GM18508 (cell line): ENCODE data around the gene MCC.

Experiments used
- ATAC-seq: cut with Tn5 transposase; IDR thresholded peaks from one replicate; pipeline ENCODE4 v1.9.1; 2021; ENCODE audit warnings: moderate number of reproducible peaks; ENCODE audit not compliant: insufficient read depth, unreplicated experiment

MCC gene

DNA sequence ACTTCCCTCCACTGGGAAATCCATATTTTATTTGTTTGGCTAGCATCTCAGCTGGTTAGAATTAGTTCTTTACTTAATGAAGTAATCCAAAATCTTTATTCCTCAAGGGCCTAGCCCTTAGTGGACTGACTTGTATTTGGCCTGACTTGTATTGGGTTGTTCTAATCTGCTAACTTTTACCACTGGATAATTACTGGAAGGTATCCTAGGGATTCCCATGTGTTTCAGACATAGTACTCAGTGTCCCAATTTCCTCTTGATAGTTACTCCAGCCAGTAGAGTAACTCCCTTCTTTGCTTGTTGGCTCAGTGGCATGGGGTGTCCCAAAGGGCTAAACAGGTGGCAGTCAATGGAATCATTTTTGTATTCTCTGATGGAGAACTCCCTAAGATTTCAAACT, 355.7 kb downstream of the MCC start:
- no peak for ATAC-seq

DNA sequence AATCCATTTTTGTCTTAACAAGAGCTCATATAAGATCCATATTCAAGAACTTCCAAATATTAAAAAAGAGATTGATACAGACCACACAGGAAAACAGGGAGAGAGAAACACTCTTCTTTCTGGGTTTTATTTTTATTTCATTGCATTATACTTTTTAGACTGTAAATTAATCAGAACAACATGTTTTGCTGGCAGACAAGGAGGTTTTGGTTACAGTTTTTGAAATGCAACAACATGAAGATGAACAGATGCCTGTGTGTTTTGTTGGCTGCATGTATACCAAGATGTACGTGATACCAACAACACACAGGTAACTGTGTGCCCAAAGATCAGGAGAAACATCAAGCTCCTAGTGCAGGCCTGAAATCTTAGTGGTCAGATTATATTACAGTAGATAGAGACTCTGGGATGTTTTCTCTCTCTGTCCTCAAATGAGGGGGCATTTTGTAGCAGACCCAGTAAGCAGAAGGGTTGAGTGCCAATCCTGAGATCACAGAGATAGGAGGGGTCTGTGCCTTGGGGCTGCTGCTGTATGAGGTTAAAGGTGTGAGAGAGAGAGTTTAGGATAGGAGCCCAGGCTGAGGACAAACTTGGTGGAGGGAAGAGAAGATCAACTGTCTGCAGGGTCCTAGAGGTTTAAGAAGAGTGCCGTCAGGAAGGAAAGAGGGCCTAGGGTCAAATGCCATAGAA, 359.5 kb downstream of the MCC start:
- no peak for ATAC-seq

DNA sequence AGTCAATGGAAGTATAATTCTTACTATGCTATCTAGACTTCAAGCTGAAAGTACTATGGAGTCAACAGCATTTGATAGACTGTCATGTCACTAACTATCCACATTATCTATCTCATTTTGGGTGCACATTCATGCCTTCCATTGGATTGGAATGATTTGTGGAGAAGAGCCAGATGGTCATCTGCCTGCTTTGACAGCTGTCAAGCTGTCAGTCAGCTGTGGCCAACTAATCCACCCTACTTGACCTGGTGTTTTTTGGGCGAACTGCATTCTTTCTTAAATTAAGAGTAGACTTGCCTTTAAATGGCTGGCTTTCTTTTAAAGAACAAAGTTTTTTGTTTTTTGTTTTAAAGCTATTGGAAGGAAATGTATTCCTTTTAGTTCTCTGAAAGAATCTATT, 360.2 kb downstream of the MCC start:
- ATAC-seq = no peak

DNA sequence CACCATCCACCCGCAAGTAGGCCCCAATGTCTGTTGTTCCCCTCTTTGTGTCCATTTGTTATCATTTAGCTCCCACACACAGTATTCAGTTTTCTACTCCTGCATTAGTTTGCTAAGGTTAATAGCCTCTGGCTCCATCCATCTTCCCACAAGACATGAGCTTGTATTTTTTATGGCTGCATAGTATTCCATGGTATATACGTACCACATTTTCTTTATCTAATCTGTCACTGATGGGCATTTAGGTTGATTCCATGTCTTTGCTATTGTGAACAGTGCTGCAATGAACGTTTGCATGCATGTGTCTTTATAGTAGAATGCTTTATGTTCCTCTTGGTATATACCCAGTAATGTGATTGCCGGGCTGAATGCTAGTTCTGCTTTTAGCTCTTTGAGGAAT, 361.2 kb downstream of the MCC start:
- no peak for ATAC-seq

- ATAC-seq = no peak
Measured at GRCh38 chr5:113125371-113125770, 362.9 kb downstream of the MCC start.

- ATAC-seq = no peak
Measured at GRCh38 chr5:113124914-113125313, 363.3 kb downstream of the MCC start.

- no peak for ATAC-seq
Measured at GRCh38 chr5:113124265-113124664, 364.0 kb downstream of the MCC start.

GRCh38 chr5:113123618-113124017, 364.6 kb downstream of the MCC start:
- no peak for ATAC-seq

DNA sequence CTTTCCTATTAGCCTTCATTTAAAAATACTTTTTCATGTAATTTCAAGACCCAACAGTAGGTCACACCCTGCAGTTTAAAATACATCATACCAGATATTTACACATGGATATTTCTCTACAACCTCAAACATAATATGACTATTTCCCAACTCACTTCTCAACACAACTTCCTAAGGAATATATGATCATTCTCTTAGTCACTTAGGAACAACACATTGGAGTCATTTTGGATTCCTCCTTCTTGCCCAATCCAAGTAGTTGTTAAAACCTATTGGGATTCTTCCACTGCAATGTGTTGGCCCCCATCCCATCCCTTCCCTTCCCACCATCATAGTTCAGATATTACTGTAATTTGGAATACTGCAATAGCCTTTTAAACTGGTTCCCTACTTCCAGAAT, 366.2 kb downstream of the MCC start:
- ATAC-seq = no peak

GRCh38 chr5:113119246-113119924, 368.9 kb downstream of the MCC start:
- ATAC-seq = no peak

- no peak for ATAC-seq
Measured at GRCh38 chr5:113118765-113119164, 369.5 kb downstream of the MCC start.

DNA sequence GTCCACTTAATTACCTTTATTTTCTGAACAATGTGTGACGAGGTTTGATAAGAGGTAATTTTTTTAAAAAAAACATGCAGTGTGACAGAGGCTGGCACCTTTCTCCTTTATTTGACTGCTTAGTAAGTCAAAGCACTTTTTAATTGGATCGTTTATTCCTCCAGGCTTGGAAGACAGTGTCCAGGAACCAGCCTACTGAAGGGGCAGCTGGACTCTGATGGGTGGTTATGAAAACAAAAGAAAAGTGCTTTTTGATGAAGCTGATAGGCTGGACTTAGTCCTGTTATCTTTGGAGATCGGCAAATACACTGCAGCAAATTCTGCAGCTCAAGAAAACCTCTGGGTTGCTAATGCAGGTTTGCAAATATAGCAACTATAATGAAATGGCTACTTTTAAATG, 370.0 kb downstream of the MCC start:
- ATAC-seq = no peak

DNA sequence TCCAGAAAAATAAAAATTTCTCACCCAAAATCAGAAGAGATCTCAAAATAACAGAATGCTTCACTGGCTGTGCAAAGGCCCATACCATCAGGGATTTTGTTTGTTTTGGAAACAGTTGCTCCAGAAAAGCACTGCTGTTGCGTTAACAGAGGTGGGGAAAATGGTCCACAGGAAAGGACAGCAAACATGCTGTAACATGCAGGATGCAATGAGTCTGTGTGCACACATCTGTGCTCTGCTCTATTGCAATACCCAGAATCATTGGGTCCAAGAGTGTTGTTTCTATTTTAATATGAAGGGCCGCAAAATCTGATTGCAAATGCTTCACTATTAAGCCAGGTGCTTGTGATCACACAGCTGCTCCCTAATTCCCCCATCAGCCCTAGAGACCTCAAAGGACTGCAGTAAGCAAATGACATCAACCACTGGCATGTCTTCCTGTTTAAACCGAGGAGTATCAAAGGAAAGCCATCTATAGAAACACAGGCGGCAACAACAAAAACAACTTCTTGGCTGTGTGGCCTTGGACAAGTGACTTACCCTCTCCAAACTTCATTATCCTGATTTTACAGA, 370.6 kb downstream of the MCC start:
- no peak for ATAC-seq

GRCh38 chr5:113115956-113116355, 372.3 kb downstream of the MCC start:
- ATAC-seq = no peak

DNA sequence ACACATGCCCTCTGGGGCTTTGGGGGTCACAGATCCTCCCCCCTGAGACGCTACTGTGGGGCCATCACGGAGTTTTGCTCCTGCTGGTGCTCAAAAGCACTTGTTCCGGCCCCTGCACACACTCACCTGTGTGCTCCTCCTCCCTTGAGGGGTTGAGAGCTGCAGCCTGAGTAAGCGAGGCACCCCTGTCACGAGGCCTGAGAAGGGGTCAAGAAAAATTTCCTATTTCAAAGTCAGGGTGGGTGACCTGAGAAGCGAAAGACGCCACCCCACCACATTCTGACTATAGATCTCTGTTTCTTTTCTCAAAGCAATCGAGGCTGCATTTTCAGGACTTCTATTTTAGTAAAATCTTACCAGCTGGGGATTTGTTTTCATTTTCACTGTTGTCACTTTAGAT, 373.2 kb downstream of the MCC start:
- ATAC-seq = no peak

GRCh38 chr5:113114559-113114958, 373.7 kb downstream of the MCC start:
- ATAC-seq = no peak

DNA sequence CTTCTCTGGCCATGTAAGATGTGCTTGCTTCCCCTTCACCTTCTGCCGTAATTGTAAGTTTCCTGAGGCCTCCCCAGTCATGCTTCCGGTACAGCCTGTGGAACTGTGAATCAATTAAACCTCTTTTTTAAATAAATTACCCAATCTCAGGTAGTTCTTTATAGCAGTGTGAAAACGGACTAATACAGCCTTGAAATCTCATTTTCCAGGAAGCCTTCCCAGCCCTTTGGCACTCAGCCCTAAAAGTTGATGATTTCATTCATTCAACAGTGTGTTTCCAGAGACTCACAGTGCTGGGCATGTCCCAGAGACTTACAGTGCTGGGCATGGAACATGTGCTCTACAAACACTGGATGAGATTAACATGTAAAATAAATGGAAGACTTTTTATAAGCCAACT, 375.8 kb downstream of the MCC start:
- ATAC-seq = no peak

DNA sequence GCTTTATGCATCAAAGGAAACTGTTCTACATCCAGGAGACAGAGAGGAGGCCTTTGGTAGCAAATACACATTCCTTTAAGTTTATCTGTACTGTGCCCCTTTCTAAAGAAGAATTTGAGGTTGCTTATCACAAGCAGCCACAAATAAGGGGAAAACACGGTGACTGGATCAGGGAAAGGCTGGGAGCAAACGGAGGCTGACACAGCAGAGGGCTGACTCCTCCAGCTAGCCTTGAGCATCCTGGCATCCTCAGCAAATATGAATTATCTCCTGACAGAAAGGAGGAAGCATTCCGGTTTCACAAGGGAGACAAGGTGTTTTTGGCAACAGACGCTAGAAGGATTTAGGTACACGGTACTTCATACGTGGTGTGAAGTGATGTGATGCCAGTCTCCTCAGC, 378.1 kb downstream of the MCC start:
- no peak for ATAC-seq

DNA sequence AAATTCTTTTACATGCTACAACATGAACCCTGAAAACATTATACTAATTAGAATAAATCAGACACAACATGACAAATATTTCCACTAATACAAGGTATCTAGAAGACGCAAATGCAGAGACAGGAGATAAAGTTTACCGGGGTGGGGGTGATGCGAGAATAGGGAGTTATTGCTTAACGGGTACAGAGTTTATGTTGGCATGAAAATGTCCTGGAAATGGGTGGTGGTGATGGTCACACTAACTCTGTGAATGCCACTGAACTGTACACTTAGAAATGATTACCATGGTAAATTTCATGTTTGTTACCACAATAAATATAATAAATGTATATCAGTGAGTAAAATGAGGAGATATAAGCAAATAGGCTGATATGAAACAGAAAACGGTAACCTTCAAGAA, 378.9 kb downstream of the MCC start:
- ATAC-seq = no peak

GRCh38 chr5:113108485-113108884, 379.8 kb downstream of the MCC start:
- ATAC-seq = no peak

GRCh38 chr5:113106821-113107220, 381.4 kb downstream of the MCC start:
- no peak for ATAC-seq
